Left lung (tissue), 10 donors: ENCODE data around the gene ABLIM3. TPM values are rescaled to one million over a fixed set of nuclear protein-coding genes. Genes with fewer than 3 reads are reported as not detected.
A peak's percentile ranks its signal among the peaks of the same experiment; 100 is the strongest.
"Not testable (repeated sequence)": the region's sequence is repeated elsewhere in the genome, so short reads cannot be mapped to it uniquely, and the experiment has no call there.

Experiments used
- ATAC-seq: fragments of 200-7000 bp; cut with Tn5 transposase; one replicate; pipeline ENCODE4 v1.9.1; 2020; ENCODE audit warnings: moderate library complexity
- DNase-seq, 4 donors: peaks; one replicate each; pipeline ENCODE4 v3.0.0-alpha.2; 2013 to 2020
- H3K27ac ChIP-seq, 2 donors: fragments of 200-600 bp; sonication (generic) in 1 of 2; one replicate each; pipeline versions ENCODE4 v1.5.0 to v1.8.0; 2020 to 2021
- H3K27me3 ChIP-seq, 2 donors: fragments of 200-600 bp; sonication (generic) in 1 of 2; one replicate each; pipeline versions ENCODE4 v1.5.0 to v1.8.0; 2020 to 2021
- H3K36me3 ChIP-seq, 2 donors: fragments of 200-600 bp; sonication (generic) in 1 of 2; one replicate each; pipeline versions ENCODE4 v1.5.0 to v1.8.0; 2020 to 2021
- H3K4me1 ChIP-seq, 2 donors: fragments of 200-600 bp; one replicate each; pipeline ENCODE4 v1.8.0; 2021
- H3K4me3 ChIP-seq, 2 donors: fragments of 200-600 bp; sonication (generic) in 1 of 2; one replicate each; pipeline versions ENCODE4 v1.5.0 to v1.8.0; 2020 to 2021; ENCODE audit warnings: mild to moderate bottlenecking in 1 of 2
- H3K9me3 ChIP-seq, 2 donors: fragments of 200-600 bp; sonication (generic) in 1 of 2; one replicate each; pipeline versions ENCODE4 v1.5.0 to v1.8.0; 2020 to 2021
- CTCF ChIP-seq, 2 donors: fragments of 200-600 bp; sonication (generic) in 1 of 2; IDR thresholded peaks; one replicate each; pipeline versions ENCODE4 v1.5.0 to v1.8.0; 2021; ENCODE audit warnings: antibody characterized with exemption in 2 of 2
- intact Hi-C, 2 donors: fragments of 100-400 bp; cut with DNase I; formaldehyde crosslinking; loops; one replicate each; pipeline versions ENCODE4 v1.11.2 to v1.14.2; 2022
- polyA plus RNA-seq, 6 donors: library from polyadenylated mRNA; unstranded; fragments of 120-200 nt; gene quantifications; one replicate each; pipeline ENCODE4 v1.2.1, GENCODE V29; 2013; ENCODE audit not compliant: insufficient read length in 6 of 6
- total RNA-seq, 2 donors: library from RNA; stranded (reverse); fragmentation: NEBNext Ultra II Directional; extraction: Animal tissue kit (Norgen Biotek cat#: 25700); gene quantifications; one replicate each; pipeline ENCODE4 v1.2.1, GENCODE V29; 2021
- donor health status: DM: no; HTN: yes; CAD: no.
- donor health status: DM: no; HTN: no; CAD: no.

The ABLIM3 gene
- total and polyA plus RNA-seq, 8 donors = 33.2 to 145 (median 108) TPM

DNA sequence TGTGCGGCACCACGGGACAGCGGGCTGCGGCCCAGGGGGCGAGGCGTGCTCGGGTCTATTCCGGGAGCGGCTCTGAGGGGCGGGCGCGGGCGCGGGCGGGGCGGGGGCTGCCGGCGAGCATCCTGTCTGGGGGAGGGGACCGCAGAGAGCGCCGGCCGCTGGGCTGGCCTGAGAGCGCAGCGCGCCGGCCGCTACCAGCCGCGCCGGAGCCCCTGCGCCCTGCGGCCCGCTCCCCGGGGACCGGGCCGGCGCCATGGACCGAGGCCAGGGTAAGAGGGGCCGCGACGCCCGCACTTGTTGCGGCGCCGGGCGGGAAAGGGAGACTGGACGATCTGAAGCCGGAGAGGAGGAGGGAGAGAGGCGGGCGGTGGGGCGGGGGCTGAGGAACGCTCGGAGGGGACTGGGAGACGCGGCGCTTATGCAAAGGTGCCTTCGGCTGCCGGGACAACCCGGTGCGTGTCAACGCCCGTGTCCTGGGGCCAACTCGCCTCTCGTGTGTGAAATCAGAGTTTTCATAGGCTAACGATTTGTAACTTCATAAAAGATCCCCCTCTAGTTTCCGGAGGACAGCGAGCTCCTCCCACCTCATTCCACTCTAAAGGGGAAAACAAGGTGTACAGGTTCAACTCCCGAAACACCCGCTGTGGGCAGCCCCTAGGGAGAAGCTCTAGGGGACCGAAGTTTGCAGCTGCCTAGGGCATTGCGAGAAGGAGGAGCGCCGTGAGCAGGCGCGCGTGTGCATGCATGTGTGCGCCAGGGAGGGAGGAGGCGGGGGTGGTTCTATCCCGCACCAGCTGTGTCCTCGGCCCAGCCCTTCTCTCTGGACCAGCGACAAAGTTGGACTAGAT, 130.6 kb downstream of the ABLIM3 start, which contains the start of gene AFAP1L1:
AFAP1L1 (plus strand) TSS at position 144 of the 848 bp plus-strand sequence; CDS start at position 254, 110 bp downstream.
- ATAC-seq = peak; percentile 87
- Histone ChIP-seq H3K9me3 (peaks cover 0 to 10% of the 10 kb centered on the region in 2 donors), H3K27ac (peak within 1 kb of the TSS; percentile 69 to 80), H3K36me3 (no peaks in the 10 kb centered on the region), H3K4me3 (peak within 1 kb of the TSS; percentile 44 to 55), H3K4me1 (peaks cover 4 to 19% of the 10 kb centered on the region in 2 donors), H3K27me3 (peaks cover 0 to 43% of the 10 kb centered on the region in 2 donors)
- TF ChIP-seq CTCF (IDR thresholded peaks at IDR 0.05) = no peak
- intact Hi-C loops = no loop called here
- DNase-seq = peak; percentile 58 to 84 (median 74)

- intact Hi-C loops, ATAC-seq, H3K36me3 ChIP-seq, DNase-seq: not testable (repeated sequence)
- peaks cover 0 to 43% of the 10 kb centered on the region in 2 donors for H3K27me3 ChIP-seq
- H3K4me1 ChIP-seq = peaks cover 4 to 19% of the 10 kb centered on the region in 2 donors
- peak overlapping the region in 1 of 2 donors; percentile 80 for H3K27ac ChIP-seq
- peaks cover 0 to 10% of the 10 kb centered on the region in 2 donors for H3K9me3 ChIP-seq
- H3K4me3 ChIP-seq = peak overlapping the region; percentile 44 to 55
Observed at GRCh38 chr5:149272781-149273180, 131.5 kb downstream of the ABLIM3 start.

DNA sequence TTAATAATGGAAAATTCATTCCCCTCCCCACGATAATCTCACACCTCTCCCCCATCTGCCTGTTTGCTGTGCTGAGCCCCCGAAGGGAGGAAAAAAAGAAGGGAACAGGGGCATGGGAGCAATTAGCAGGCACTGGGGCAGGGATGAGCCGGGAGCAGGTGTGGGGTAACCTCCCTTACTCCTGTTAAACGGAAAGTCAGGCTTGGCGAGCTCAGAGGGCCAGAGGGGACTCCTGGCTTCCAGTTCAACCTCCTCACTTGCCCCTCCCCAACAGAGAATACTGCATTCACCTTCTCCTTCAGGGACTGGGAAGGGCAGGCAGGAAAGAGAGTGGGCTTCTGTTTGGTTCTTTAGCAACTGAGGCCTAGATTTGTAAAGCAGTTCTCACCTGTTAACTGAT, 131.9 kb downstream of the ABLIM3 start:
- ATAC-seq (no peak), DNase-seq (no peak)
- no peak for TF ChIP-seq CTCF (IDR thresholded peaks at IDR 0.05)
- intact Hi-C loops = no loop called here
- Histone ChIP-seq H3K27me3 (peaks cover 0 to 43% of the 10 kb centered on the region in 2 donors), H3K27ac (peak overlapping the region in 1 of 2 donors; percentile 80), H3K4me1 (peaks cover 9 to 24% of the 10 kb centered on the region in 2 donors), H3K4me3 (peak overlapping the region in 1 of 2 donors; percentile 55), H3K36me3 (no peaks in the 10 kb centered on the region), H3K9me3 (peaks cover 0 to 7% of the 10 kb centered on the region in 2 donors)

DNA sequence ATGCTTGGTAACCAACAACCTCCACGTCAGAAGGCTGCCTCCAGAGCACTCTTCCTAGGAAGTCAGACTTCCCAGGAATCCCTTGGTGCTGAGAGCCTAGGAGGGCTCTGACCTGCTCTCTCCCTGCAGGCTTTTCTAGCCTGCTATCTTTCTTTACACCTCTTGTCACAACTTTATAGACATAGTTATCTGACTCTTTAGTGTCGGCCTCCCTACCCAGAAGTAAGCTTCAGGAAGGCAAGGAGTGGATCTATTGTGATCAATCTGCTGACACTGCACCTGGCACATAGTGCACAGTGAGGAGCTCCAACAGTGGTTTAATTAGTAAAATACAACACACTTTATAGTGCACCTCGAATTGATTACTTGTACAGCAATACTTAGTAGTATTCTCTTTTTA, 132.7 kb downstream of the ABLIM3 start:
- Histone ChIP-seq H3K36me3 (no peaks in the 10 kb centered on the region), H3K4me1 (peaks cover 9 to 30% of the 10 kb centered on the region in 2 donors), H3K9me3 (peaks cover 0 to under 1% of the 10 kb centered on the region in 2 donors), H3K27me3 (peaks cover 0 to 43% of the 10 kb centered on the region in 2 donors), H3K27ac (no peak overlapping the region), H3K4me3 (no peak overlapping the region)
- no peak for ATAC-seq
- DNase-seq = no peak
- intact Hi-C loops = no loop called here
- TF ChIP-seq CTCF (IDR thresholded peaks at IDR 0.05) = no peak

- no peak for TF ChIP-seq CTCF (IDR thresholded peaks at IDR 0.05)
- ATAC-seq (no peak), DNase-seq (no peak)
- Histone ChIP-seq H3K27ac (no peak overlapping the region), H3K4me1 (peaks cover 9 to 30% of the 10 kb centered on the region in 2 donors), H3K36me3 (no peaks in the 10 kb centered on the region), H3K27me3 (peaks cover 0 to 36% of the 10 kb centered on the region in 2 donors), H3K4me3 (no peak overlapping the region), H3K9me3 (no peaks in the 10 kb centered on the region)
- intact Hi-C loops = no loop called here
Observed at GRCh38 chr5:149274939-149275338, 133.6 kb downstream of the ABLIM3 start.
